Measurements from ENCODE around the gene TUBGCP3. TPM values are rescaled to one million over a fixed set of nuclear protein-coding genes. Genes with fewer than 3 reads are reported as not detected.

The TUBGCP3 gene
- total RNA-seq, 1 experiment from 2014 or later, result 47.4 TPM

DNA sequence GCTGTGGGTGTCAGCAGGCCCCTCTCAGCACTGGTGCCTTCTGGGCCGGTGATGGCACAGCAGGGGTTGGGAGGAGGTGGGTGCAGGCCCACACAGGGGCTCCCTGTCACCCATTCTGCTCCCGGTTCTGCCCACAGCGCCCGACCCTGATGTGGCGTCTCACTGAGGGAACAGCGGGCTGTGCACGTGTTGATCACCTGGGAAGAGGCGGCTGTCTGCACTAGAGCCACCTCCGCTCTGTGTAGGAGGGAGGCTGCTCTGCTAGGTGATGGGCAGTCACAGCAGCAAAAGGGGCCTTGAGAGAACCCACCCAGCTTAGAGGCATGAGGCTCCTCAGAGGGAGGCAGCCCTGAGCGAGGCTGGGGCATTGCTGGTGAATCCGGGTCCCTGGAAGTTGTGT, 39.2 kb upstream of the TUBGCP3 start:
- Histone ChIP-seq H3K4me1 (replicated peaks; ENCODE audit: insufficient read depth) (no peaks in the 10 kb centered on the region), H3F3A (ENCODE audit: insufficient read depth, low read depth) (no peaks in the 10 kb centered on the region), H3K9me2 (ENCODE audit: insufficient read depth) (no peaks in the 10 kb centered on the region; the same call in 1 of the 2 replicates), H2AFZ (no peak overlapping the region), H4K20me1 (ENCODE audit: insufficient read depth) (no peaks in the 10 kb centered on the region), H3K36me3 (ENCODE audit: low read depth) (no peaks in the 10 kb centered on the region), H3K9me3 (ENCODE audit: insufficient read depth, low read depth) (no peaks in the 10 kb centered on the region), H3K4me2 (no peak overlapping the region), H3K27ac (no peak overlapping the region), H3K4me3 (no peak overlapping the region), H3K79me2 (ENCODE audit: low read depth) (no peaks in the 10 kb centered on the region), H3K27me3 (ENCODE audit: insufficient read depth, low read depth) (peaks cover 57% of the 10 kb centered on the region)
- BruUV-seq (replicated peaks), result no TSS peak
- intact Hi-C loops (cut with micrococcal nuclease; ENCODE audit: unreplicated experiment), result no loop called here
- DNase-seq, result no peak
- no peak for TF ChIP-seq EZH2 (IDR thresholded peaks at IDR 0.05; ENCODE audit: low read depth)
- TF ChIP-seq, protein P1, sequence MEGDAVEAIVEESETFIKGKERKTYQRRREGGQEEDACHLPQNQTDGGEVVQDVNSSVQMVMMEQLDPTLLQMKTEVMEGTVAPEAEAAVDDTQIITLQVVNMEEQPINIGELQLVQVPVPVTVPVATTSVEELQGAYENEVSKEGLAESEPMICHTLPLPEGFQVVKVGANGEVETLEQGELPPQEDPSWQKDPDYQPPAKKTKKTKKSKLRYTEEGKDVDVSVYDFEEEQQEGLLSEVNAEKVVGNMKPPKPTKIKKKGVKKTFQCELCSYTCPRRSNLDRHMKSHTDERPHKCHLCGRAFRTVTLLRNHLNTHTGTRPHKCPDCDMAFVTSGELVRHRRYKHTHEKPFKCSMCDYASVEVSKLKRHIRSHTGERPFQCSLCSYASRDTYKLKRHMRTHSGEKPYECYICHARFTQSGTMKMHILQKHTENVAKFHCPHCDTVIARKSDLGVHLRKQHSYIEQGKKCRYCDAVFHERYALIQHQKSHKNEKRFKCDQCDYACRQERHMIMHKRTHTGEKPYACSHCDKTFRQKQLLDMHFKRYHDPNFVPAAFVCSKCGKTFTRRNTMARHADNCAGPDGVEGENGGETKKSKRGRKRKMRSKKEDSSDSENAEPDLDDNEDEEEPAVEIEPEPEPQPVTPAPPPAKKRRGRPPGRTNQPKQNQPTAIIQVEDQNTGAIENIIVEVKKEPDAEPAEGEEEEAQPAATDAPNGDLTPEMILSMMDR (conservative IDR thresholded peaks at IDR 0.05), result no peak
- ChIA-PET POLR2A (ENCODE audit: unreplicated experiment) (no interaction called here), CTCF (no interaction called here)

DNA sequence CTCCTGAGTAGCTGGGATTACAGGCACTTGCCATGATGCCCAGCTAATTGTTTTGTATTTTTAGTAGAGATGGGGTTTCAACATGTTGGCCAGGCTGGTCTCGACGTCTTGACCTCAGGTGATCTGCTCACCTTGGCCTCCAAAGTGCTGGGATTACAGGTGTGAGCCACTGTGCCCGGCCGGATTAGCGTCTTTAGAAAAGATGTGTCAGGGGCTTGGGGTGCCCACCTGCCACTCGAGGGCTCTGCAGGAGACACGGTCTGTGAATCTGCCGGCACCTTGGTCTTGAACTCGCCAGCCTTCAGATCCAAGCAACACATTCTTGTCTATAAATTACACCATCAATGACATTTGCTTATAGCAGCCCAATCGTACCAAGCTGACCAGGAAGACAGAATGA, 38.8 kb upstream of the TUBGCP3 start:
- CTCF ChIA-PET, result no interaction called here
- no peaks in the 10 kb centered on the region for H3K4me1 ChIP-seq (replicated peaks; ENCODE audit: insufficient read depth)
- H3K4me3 ChIP-seq, result no peak overlapping the region

DNA sequence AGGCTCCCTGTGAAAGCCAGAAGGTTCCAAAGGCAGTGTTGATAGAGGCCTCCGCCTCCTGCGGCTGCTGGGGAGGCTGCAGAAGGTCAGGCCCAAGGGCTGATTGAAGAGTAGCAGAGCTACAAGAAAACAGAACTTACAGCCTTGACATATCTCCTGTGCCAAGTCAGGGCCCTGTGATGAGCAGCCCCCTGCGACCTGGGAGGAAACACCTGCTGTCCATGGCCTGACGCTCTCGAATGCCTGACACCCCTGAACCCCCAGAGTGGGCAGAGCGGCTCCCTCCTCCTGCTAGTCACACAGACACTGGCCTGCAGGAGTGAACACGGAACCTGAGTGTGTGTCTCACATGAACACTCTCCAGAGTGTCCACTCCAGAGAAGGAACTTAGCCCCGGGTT, 38.2 kb upstream of the TUBGCP3 start:
- H3K4me3 ChIP-seq, result no peak overlapping the region
- H4K20me1 ChIP-seq (ENCODE audit: insufficient read depth), result no peaks in the 10 kb centered on the region
- H3F3A ChIP-seq (ENCODE audit: insufficient read depth, low read depth), result no peaks in the 10 kb centered on the region
- ChIA-PET CTCF (no interaction called here), POLR2A (ENCODE audit: unreplicated experiment) (no interaction called here)
- no TSS peak for BruUV-seq (replicated peaks)
- H3K9me3 ChIP-seq (ENCODE audit: insufficient read depth, low read depth), result no peaks in the 10 kb centered on the region
- no peaks in the 10 kb centered on the region for H3K9me2 ChIP-seq (ENCODE audit: insufficient read depth)
- no peak overlapping the region for H3K4me2 ChIP-seq
- intact Hi-C loops (cut with micrococcal nuclease; ENCODE audit: unreplicated experiment), result no loop called here
- no peak for DNase-seq
- H3K79me2 ChIP-seq (ENCODE audit: low read depth), result no peaks in the 10 kb centered on the region
- H3K27ac ChIP-seq, result no peak overlapping the region
- H2AFZ ChIP-seq, result no peak overlapping the region
- no peaks in the 10 kb centered on the region for H3K36me3 ChIP-seq (ENCODE audit: low read depth)
- no peaks in the 10 kb centered on the region for H3K4me1 ChIP-seq (replicated peaks; ENCODE audit: insufficient read depth)
- TF ChIP-seq, protein P1 (conservative IDR thresholded peaks at IDR 0.05), result no peak
- no peak for TF ChIP-seq EZH2 (IDR thresholded peaks at IDR 0.05; ENCODE audit: low read depth)
- H3K27me3 ChIP-seq (ENCODE audit: insufficient read depth, low read depth), result peaks cover 67% of the 10 kb centered on the region

More for the DNA sequence above, 38.8 kb upstream of the TUBGCP3 start:
- H3K9me3 ChIP-seq (ENCODE audit: insufficient read depth, low read depth), result no peaks in the 10 kb centered on the region
- intact Hi-C loops (cut with micrococcal nuclease; ENCODE audit: unreplicated experiment), result no loop called here
- POLR2A ChIA-PET (ENCODE audit: unreplicated experiment), result no interaction called here
- H3K9me2 ChIP-seq (ENCODE audit: insufficient read depth), result no peaks in the 10 kb centered on the region
- H3K36me3 ChIP-seq (ENCODE audit: low read depth), result no peaks in the 10 kb centered on the region
- no peak overlapping the region for H3K4me2 ChIP-seq
- no peak for TF ChIP-seq EZH2 (IDR thresholded peaks at IDR 0.05; ENCODE audit: low read depth)
- TF ChIP-seq, protein P1 (conservative IDR thresholded peaks at IDR 0.05), result no peak
- no TSS peak for BruUV-seq (replicated peaks)
- H3K27me3 ChIP-seq (ENCODE audit: insufficient read depth, low read depth), result peaks cover 61% of the 10 kb centered on the region
- H2AFZ ChIP-seq, result no peak overlapping the region
- H3F3A ChIP-seq (ENCODE audit: insufficient read depth, low read depth), result no peaks in the 10 kb centered on the region
- H3K79me2 ChIP-seq (ENCODE audit: low read depth), result no peaks in the 10 kb centered on the region
- DNase-seq, result no peak
- H4K20me1 ChIP-seq (ENCODE audit: insufficient read depth), result no peaks in the 10 kb centered on the region
- H3K27ac ChIP-seq, result no peak overlapping the region

Data from PC-9 (cell line).